Measurements from ENCODE around the gene MSTO1.
A peak's percentile ranks its signal among the peaks of the same experiment; 100 is the strongest.
"Not testable (repeated sequence)": the region's sequence is repeated elsewhere in the genome, so short reads cannot be mapped to it uniquely, and the experiment has no call there.

The MSTO1 gene

DNA sequence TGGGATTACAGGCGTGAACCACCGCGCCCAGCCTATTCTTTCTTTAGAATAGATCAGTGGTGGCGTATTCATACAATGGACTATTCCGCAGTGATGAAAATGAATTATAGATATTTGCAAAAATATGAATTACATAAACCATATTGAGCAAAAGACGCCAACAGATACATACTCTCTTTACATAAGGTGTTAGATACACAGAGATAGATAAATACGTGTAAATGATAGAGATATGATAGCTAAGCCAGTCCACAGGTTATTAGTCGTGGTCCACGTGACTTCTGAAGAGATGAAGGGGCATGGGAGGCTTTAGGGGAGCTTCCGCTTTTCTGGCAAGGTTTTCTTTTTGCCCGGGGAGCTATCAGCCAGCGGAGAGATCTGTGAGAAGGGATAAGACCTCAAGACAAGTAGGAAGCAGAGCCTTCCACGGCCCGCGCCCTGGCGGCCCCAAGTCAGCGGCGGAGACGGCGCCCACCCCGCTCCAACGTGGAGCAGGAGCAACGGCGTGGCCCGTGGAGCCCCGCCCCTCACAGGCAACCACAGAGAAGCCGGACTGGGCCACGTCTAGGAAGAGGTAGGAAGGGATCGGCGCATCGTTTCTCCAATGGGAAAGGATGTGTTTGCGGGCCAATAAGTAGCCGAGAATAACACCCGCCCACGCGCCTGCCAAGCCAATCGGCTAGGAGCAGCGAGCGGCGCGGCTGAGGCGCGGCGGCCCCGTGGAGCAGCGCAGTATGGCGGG, at the start of gene MSTO1:
Gene MSTO1, plus strand, starts transcription at position 704 of the 742 bp plus-strand sequence. Its CDS starts 31 bp downstream, at position 735.
- peak; percentile 91 to 99 (median 96) for DNase-seq
- intact Hi-C loops (cut with DNase I) = no loop called here

GRCh38 chr1:155561779-155562580, 48.0 kb upstream of the MSTO1 start:
- intact Hi-C loops (cut with DNase I) = not testable (repeated sequence)
- peak in 7 of 10 donors; percentile 8 to 85 (median 46) for DNase-seq

DNA sequence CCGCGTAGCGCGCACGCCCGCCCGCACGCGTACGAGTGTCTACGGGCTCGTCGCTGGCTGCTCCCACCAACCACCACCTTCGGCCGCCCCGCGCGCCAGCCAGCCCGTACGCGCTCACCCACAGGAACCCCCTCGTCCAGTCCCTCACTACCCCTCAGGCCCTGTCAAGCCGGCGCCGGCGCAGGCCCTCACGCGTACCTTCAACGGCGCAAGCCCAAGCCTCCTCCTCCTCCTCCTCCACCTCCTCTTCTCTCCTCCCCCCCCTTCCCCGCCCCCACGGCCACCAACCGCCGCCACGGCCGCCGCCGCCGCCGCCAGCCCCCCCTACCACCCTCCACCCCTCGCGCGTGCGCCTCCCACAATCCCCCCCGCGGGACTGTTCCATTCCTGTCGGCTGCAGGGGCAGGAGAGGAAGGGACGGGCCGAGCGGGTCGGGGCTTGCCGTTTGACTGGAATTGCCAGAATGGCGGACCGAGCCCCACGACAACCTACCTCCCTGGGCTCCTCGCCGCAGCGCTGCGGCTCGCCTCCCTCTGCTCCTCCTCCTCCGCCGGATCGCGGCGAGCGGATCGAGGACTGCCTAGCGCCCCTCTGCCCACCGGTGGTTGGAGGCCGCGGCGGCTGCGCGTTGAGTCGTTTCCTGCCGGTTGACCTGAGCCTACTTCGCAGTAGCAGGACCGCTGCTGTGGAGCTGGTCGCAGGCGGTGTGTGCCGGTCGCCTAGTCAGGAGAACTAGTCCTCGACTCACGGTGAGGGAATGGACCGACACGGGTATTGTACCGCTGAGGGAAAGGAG, 47.2 kb upstream of the MSTO1 start, which contains the start of gene ASH1L:
Gene ASH1L, minus strand, starts transcription at position 223 of the 796 bp plus-strand sequence. CDS start 41,284 bp downstream, outside the sequence.
- intact Hi-C loops (cut with DNase I) = no loop called here
- peak; percentile 91 to 99 (median 94) for DNase-seq

- DNase-seq; intact Hi-C loops (cut with DNase I): not testable (repeated sequence)
Observed at GRCh38 chr1:155563377-155564022, 46.5 kb upstream of the MSTO1 start.

DNA sequence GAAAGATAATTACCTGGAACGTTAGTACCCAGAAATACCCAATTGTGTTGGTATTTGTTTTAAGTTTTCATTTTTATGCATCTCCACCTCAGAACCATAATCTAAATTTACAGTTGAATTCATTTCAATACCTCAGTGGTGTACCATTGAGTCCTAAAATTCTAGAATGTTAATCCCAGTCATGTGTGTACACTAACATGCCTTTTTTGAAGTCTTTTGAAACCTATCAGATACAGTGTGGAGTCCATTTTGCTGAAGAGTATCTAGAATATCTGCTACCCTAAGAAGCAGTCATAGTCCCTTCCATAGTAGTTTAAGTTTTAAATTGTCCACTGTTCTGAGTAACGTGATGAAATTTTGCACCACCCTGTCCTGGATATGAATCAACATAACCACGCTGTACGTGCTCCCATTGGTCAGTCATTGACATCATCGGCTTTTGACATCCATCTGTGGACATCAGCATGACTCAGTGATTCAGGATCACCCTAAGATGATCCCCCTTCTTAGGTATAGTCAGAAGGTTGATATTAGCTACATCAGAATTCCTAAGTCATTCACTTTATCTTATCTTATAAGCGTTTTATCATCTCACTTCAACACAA, 39.9 kb upstream of the MSTO1 start:
- intact Hi-C loops (cut with DNase I) = no loop called here
- no peak for DNase-seq

DNA sequence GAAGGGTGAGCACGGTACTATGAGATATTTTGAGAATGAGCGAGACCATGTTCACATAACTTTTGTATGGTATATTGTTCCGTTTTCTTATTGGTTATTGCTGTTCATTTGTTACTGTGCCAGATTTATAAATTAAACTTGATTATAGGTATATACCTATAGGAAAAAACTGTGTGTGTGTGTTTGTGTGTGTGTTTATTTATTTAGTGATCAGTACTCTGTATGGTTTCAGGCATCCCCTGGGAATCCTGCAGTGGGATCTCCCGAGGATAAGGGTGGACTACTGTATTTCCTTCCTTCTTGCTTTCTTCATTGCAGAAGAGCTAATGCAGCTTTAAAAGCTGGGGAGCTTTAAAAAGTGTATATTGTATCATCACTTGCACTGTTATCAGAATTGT, 39.4 kb upstream of the MSTO1 start:
- DNase-seq = no peak
- intact Hi-C loops (cut with DNase I) = no loop called here

DNA sequence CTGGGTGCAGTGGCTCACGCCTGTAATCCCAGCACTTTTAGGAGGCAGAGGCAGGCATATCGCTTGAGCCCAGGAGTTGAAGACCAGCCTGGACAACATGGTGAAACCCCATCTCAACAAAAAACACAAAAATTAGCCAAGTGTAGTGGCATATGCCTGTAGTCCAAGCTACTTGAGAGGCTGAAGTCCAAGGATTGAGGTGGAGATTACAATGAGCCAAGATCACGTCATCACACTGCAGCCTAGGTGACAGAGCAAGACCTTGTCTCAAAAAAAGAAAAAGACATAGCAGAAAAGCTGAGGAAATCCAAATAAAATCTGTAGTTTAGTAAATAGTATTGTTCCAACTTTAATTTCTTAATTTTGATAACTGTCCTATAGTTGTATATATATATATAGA, 35.9 kb upstream of the MSTO1 start:
- DNase-seq = no peak
- intact Hi-C loops (cut with DNase I) = no loop called here

- DNase-seq; intact Hi-C loops (cut with DNase I): not testable (repeated sequence)
Observed at GRCh38 chr1:155575608-155576007, 34.4 kb upstream of the MSTO1 start.

GRCh38 chr1:155583846-155584245, 26.2 kb upstream of the MSTO1 start:
- DNase-seq; intact Hi-C loops (cut with DNase I): not testable (repeated sequence)

DNA sequence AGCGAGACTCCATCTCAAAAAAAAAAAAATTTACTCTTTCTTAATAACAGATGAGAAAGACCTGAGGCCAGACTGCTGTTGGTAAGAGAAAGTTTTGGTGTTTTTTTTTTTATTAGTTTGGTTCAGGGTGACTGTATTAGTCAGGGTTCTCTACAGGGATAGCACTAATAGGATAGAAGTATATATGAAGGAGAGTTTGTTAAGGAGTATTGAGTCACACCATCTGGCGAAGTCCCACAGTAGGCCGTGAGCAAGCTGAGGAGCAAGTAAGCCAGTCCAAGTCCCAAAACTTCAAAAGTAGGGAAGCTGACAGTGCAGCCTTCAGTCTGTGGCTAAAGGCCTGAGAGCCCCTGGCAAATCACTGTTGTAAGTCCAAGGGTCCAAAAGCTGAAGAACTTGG, 20.7 kb upstream of the MSTO1 start:
- DNase-seq; intact Hi-C loops (cut with DNase I): not testable (repeated sequence)

GRCh38 chr1:155590516-155591247, 19.3 kb upstream of the MSTO1 start:
- DNase-seq; intact Hi-C loops (cut with DNase I): not testable (repeated sequence)

- DNase-seq = no peak
- intact Hi-C loops (cut with DNase I) = no loop called here
Observed at GRCh38 chr1:155591770-155592169, 18.2 kb upstream of the MSTO1 start.

- DNase-seq; intact Hi-C loops (cut with DNase I): not testable (repeated sequence)
Observed at GRCh38 chr1:155595877-155596474, 14.0 kb upstream of the MSTO1 start.

- intact Hi-C loops (cut with DNase I) = no loop called here
- no peak for DNase-seq
Observed at GRCh38 chr1:155596864-155597263, 13.2 kb upstream of the MSTO1 start.

GRCh38 chr1:155598842-155599331, 11.1 kb upstream of the MSTO1 start:
- DNase-seq = peak; percentile 23 to 94 (median 48)
- intact Hi-C loops (cut with DNase I) = no loop called here

GRCh38 chr1:155599828-155600572, 10.0 kb upstream of the MSTO1 start:
- DNase-seq; intact Hi-C loops (cut with DNase I): not testable (repeated sequence)

DNA sequence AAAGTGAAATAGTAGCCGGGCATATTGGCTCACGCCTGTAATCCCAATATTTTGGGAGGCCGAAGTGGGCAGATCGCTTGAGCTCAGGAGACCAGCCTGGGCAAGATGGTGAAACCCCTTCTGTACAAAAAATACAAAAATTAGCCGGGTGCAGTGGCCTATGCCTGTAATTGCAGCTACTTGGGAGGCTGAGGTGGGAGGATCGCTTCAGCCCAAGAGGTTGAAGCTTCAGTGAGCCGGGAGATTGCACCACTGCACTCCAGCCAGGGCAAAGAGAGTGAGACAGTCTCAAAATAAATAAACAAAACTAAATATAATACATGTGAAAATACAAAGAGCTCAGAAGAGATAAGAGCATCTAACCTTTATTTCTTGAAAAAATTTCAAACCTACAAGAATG, 2.3 kb upstream of the MSTO1 start:
- intact Hi-C loops (cut with DNase I) = no loop called here
- DNase-seq = no peak

GRCh38 chr1:155608888-155609225, 1.2 kb upstream of the MSTO1 start:
- DNase-seq = no peak
- intact Hi-C loops (cut with DNase I) = no loop called here

All from posterior cingulate gyrus (tissue), 11 donors.